NCI-H460 (cell line): ENCODE measurements around the gene ERCC8. TPM values are rescaled to one million over a fixed set of nuclear protein-coding genes. Genes with fewer than 3 reads are reported as not detected.

ENCODE experiments used
- DNase-seq: peaks from one replicate; pipeline ENCODE4 v3.0.0-alpha.2; 2016; ENCODE audit warnings: low read depth; ENCODE audit errors: extremely low read depth
- total RNA-seq: library from RNA; depleted of rRNA; stranded (reverse); fragments of >200 nt; shearing (Covaris generic); gene quantifications from 2 replicates; pipeline ENCODE4 v1.2.3, GENCODE V29; 2014; rRNA removed

The ERCC8 gene
- total RNA-seq, 1 experiment from 2014 or later, result 26.1 TPM

- no peak for DNase-seq
Measured at GRCh38 chr5:60842871-60843385, 101.9 kb downstream of the ERCC8 start.

- DNase-seq, result no peak
Measured at GRCh38 chr5:60841361-60841760, 103.5 kb downstream of the ERCC8 start.

GRCh38 chr5:60836131-60836530 is 108.7 kb downstream of the ERCC8 start:
- DNase-seq, result no peak

- no peak for DNase-seq
Measured at GRCh38 chr5:60835554-60835953, 109.3 kb downstream of the ERCC8 start.

GRCh38 chr5:60833520-60833919 is 111.3 kb downstream of the ERCC8 start:
- no peak for DNase-seq

GRCh38 chr5:60830581-60831127 is 114.2 kb downstream of the ERCC8 start:
- no peak for DNase-seq

GRCh38 chr5:60829490-60830266 is 115.2 kb downstream of the ERCC8 start:
- DNase-seq, result no peak

- no peak for DNase-seq
Measured at GRCh38 chr5:60827201-60827600, 117.7 kb downstream of the ERCC8 start.

- DNase-seq, result no peak
Measured at GRCh38 chr5:60826653-60827052, 118.2 kb downstream of the ERCC8 start.

Other genes with a start within 250 kb of the ERCC8 start
- gene DEPDC1B, start 244.9 kb downstream of the ERCC8 start, total RNA-seq, result 38.4 and 39.4 TPM in 2 replicates
- gene ELOVL7, start 100.8 kb downstream of the ERCC8 start, total RNA-seq, result 1.2 and 2.0 TPM in 2 replicates
- 95.5 and 105 TPM in 2 replicates for gene NDUFAF2, start 135 bp upstream of the ERCC8 start, total RNA-seq
- gene SMIM15, start 217.4 kb upstream of the ERCC8 start, total RNA-seq, result 97.0 and 99.2 TPM in 2 replicates